Thoracic aorta (tissue), 2 donors: Measurements from ENCODE around the gene NRXN3. TPM values are rescaled to one million over a fixed set of nuclear protein-coding genes. Genes with fewer than 3 reads are reported as not detected.

Experiments
- ATAC-seq: fragments of 150-250 bp; one replicate; pipeline ENCODE4 v1.8.0; 2017; ENCODE audit warnings: low read depth; ENCODE audit not compliant: insufficient number of reproducible peaks, low FRiP score
- DNase-seq: peaks from one replicate; pipeline ENCODE4 v3.0.0-alpha.2; 2020; ENCODE audit warnings: low spot score
- H3K27ac ChIP-seq, 2 donors: fragments of 200-600 bp; sonication (generic); 1 replicate in 1 of 2; 2 replicates in 1 of 2; pipeline ENCODE4 v1.5.1; 2016; ENCODE audit warnings: mild to moderate bottlenecking in 2 of 2, moderate library complexity in 2 of 2
- H3K27me3 ChIP-seq: fragments of 200-600 bp; sonication (generic); replicated peaks from 2 replicates; pipeline ENCODE4 v1.6.0; 2016; ENCODE audit warnings: mild to moderate bottlenecking; ENCODE audit not compliant: insufficient read depth
- H3K36me3 ChIP-seq: fragments of 200-600 bp; sonication (generic); one replicate; pipeline ENCODE4 v1.5.1; 2016
- H3K4me1 ChIP-seq, 2 donors: fragments of 200-600 bp; sonication (generic); 1 replicate in 1 of 2; 2 replicates in 1 of 2; pipeline versions ENCODE4 v1.5.1 to v1.6.0; 2016; ENCODE audit warnings: low read depth in 2 of 2, mild to moderate bottlenecking in 1 of 2; ENCODE audit not compliant: control insufficient read depth in 1 of 2
- H3K4me3 ChIP-seq: fragments of 200-600 bp; sonication (generic); 2 replicates; pipeline ENCODE4 v1.5.1; 2016; ENCODE audit warnings: mild to moderate bottlenecking
- H3K9me3 ChIP-seq: fragments of 200-600 bp; sonication (generic); 2 replicates; pipeline ENCODE4 v1.5.1; 2016
- total RNA-seq, 2 donors: library from RNA; depleted of rRNA; stranded (reverse); fragments of >200 nt; gene quantifications; one replicate each; pipeline versions ENCODE4 v1.1.0 to v1.2.3, GENCODE V29; 2016
- TF ChIP-seq, protein P1 (sequence below): fragments of 200-600 bp; sonication (generic); IDR thresholded peaks from one replicate; pipeline ENCODE4 v1.5.1; 2019; ENCODE audit warnings: antibody characterized with exemption

Gene NRXN3
- total RNA-seq, 2 donors from 2014 or later, result 5.6 to 33.3 TPM

DNA sequence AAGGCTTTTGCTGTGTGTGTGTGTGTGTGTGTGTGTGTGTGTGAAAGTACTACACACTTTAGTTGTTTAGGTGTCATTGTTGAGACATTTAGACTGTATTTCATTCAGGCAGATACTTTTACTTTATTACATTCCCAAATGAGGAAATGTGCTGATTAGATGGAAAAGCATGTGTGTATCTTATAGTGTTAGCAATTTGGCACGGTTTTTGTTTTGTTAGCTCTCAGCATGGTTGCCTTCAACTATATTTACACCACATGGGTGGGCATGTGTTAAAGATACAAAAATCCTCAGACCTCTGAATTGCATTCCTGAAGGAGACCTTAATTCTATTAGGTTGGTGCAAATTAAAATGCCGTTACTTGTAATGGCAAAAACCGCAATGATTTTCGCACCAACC is 1161.7 kb downstream of the NRXN3 start:
- no peak overlapping the region for H3K27ac ChIP-seq
- ATAC-seq (no peak), DNase-seq (no peak)
- H3K4me1 ChIP-seq, result peaks cover 0 to 7% of the 10 kb centered on the region in 2 donors
- TF ChIP-seq, protein P1, sequence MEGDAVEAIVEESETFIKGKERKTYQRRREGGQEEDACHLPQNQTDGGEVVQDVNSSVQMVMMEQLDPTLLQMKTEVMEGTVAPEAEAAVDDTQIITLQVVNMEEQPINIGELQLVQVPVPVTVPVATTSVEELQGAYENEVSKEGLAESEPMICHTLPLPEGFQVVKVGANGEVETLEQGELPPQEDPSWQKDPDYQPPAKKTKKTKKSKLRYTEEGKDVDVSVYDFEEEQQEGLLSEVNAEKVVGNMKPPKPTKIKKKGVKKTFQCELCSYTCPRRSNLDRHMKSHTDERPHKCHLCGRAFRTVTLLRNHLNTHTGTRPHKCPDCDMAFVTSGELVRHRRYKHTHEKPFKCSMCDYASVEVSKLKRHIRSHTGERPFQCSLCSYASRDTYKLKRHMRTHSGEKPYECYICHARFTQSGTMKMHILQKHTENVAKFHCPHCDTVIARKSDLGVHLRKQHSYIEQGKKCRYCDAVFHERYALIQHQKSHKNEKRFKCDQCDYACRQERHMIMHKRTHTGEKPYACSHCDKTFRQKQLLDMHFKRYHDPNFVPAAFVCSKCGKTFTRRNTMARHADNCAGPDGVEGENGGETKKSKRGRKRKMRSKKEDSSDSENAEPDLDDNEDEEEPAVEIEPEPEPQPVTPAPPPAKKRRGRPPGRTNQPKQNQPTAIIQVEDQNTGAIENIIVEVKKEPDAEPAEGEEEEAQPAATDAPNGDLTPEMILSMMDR, result no peak
- no peak overlapping the region for H3K4me3 ChIP-seq
- no peaks in the 10 kb centered on the region for H3K27me3 ChIP-seq
- H3K36me3 ChIP-seq, result no peaks in the 10 kb centered on the region
- H3K9me3 ChIP-seq, result no peaks in the 10 kb centered on the region

DNA sequence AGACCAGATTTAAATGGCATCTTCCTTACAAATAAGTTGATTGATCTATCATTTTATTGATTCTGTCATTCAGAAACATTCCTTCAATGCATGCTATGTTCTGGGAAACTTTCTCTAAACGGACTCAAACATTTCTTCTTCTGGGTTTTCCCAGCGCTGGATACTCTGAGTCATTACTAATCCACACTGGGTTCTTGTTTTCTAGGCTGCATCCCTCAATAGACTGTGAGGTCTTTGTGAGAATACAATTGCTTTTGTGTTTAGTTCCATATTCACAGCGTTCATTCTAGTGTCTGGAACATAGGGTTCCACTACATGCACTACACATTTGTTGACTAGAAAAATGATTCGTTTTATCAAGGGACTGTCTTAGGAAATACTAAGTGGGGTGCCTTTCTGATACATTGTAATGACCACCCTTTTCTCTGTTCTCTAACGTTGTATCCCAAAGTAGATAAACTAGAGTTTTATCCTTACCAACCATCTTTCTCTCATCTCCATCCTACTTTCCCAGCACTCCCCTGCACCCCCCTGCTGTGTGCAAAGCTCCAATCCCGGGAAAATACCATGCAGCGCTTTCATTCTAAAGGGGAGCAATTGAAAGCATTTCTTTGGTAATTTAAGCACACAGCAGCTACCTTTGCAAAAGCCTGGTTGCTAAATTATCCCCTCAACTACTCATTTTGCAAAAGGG is 1162.5 kb downstream of the NRXN3 start:
- no peaks in the 10 kb centered on the region for H3K27me3 ChIP-seq
- H3K27ac ChIP-seq, result no peak overlapping the region
- no peak for DNase-seq
- TF ChIP-seq, protein P1, result no peak
- ATAC-seq, result no peak
- H3K4me3 ChIP-seq, result no peak overlapping the region
- peaks cover 0 to 7% of the 10 kb centered on the region in 2 donors for H3K4me1 ChIP-seq
- no peaks in the 10 kb centered on the region for H3K9me3 ChIP-seq
- no peaks in the 10 kb centered on the region for H3K36me3 ChIP-seq

DNA sequence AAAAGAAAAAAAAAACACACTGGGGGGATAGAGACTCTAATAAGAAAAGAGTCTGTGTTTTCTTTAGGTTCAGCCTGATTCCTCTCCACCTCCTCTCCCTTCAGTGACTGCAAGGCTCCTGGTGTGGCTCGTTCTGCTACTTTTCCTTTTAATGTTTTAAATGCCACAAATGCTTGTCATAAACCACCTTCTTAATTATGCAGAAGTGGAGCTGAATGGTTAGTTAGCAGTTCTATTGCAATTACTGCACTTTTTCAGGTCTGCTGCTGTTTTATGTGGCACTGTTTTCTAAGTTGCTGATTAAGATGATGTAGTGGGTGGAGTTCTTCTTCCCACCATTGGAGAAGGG is 1163.0 kb downstream of the NRXN3 start:
- Histone ChIP-seq H3K36me3 (no peaks in the 10 kb centered on the region), H3K27ac (no peak overlapping the region), H3K4me1 (peaks cover 0 to 6% of the 10 kb centered on the region in 2 donors)

DNA sequence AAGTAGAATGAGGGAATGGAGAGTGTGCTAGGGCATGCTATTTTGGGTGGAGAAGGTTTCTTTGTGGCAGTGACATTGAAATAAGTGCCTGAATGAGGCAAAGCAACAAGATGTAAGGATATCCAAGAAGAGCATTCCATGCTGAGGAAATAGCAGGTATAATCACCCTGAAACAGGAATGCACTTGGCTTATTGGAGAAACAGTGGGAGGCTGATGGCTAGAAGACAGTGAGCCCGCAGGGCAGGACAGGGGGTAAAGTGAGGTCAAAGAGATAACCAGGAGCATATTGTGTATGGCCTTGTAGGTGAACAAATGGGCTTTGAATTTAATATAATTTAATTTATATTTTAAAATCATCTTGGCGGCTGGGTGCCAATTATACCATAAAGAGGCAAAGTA is 1164.1 kb downstream of the NRXN3 start:
- Histone ChIP-seq H3K4me1 (no peaks in the 10 kb centered on the region), H3K27ac (no peak overlapping the region), H3K4me3 (no peak overlapping the region), H3K9me3 (no peaks in the 10 kb centered on the region), H3K36me3 (no peaks in the 10 kb centered on the region), H3K27me3 (no peaks in the 10 kb centered on the region)
- TF ChIP-seq, protein P1, result no peak
- DNase-seq (no peak), ATAC-seq (no peak)

More for the DNA sequence above, 1163.0 kb downstream of the NRXN3 start:
- Histone ChIP-seq H3K9me3 (no peaks in the 10 kb centered on the region), H3K27me3 (no peaks in the 10 kb centered on the region), H3K4me3 (no peak overlapping the region)
- DNase-seq (no peak), ATAC-seq (no peak)
- TF ChIP-seq, protein P1, result no peak

DNA sequence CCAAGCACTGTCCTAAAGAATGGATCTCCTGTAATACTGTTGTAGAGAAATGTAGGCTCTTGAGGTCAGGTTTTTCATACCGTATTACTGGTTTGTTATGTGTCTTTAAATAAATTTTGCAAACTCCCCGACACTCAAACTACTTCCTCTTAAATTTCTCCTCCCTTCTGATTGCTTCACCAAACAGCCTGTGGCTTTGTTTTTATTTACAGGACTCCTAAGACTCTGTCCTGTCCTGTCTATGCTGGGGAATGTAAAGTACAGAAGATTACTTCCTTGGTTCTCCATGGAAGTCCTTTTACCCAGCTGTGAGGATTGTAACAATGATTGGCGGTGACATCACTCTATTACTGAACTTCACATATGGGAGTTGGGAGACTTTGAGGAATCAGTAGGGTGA is 1167.6 kb downstream of the NRXN3 start:
- no peak overlapping the region for H3K27ac ChIP-seq

More for the DNA sequence above, 1167.6 kb downstream of the NRXN3 start:
- DNase-seq (no peak), ATAC-seq (no peak)
- Histone ChIP-seq H3K4me3 (no peak overlapping the region), H3K36me3 (no peaks in the 10 kb centered on the region), H3K9me3 (no peaks in the 10 kb centered on the region), H3K27me3 (no peaks in the 10 kb centered on the region), H3K4me1 (no peaks in the 10 kb centered on the region)
- TF ChIP-seq, protein P1, result no peak
